ENCODE measurements around the gene CUBN.

CUBN gene

DNA sequence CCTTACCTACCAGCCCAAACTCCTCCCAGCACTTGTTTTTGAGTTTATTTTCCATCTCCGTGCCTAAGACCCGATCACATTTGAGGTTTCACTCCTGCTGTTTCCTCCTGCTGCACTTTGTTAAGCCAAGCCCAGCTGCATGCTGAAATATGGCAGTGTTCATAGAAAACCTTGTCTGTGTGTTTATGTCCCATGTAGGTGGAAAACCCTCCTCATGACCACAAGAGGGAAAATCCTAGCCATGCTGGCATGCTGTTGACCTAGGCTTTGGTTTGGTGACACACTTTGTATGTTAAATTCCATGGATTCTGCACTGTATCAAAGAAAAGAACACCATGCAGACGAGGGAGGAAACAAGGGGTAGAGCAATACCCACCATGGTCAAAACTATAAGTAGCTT is 154.4 kb downstream of the CUBN start:
- no peak for DNase-seq

GRCh38 chr10:16968416-16969041 is 161.1 kb downstream of the CUBN start:
- DNase-seq: no peak

DNA sequence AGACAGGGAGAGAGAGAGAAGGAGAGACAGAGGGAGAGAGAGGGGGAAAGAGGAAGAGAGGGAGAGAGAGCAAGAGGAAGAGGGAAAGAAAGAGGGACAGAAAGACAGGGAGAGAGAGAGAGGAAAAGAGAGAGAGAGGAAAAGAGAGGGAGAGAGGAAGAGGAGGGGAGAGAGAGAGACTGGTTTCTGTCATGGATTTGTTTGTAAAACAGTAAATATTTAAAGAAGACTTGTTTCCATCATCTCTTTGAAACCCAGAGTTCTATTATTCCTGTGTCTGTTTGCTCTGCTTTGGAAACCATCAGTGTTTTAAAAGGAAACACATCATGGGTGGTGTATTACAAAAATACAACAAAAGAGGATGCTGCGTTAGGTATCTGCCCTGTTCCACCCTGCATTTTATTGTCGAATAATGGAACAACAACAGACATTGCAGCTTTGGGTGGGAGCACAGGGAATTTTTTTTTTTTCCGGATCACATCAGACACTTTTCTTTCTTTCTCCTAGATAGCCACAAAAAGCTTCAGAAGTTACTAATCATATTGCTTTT is 161.7 kb downstream of the CUBN start:
- DNase-seq: no peak

- no peak for DNase-seq
Observed at GRCh38 chr10:16966991-16967865, 162.4 kb downstream of the CUBN start.

DNA sequence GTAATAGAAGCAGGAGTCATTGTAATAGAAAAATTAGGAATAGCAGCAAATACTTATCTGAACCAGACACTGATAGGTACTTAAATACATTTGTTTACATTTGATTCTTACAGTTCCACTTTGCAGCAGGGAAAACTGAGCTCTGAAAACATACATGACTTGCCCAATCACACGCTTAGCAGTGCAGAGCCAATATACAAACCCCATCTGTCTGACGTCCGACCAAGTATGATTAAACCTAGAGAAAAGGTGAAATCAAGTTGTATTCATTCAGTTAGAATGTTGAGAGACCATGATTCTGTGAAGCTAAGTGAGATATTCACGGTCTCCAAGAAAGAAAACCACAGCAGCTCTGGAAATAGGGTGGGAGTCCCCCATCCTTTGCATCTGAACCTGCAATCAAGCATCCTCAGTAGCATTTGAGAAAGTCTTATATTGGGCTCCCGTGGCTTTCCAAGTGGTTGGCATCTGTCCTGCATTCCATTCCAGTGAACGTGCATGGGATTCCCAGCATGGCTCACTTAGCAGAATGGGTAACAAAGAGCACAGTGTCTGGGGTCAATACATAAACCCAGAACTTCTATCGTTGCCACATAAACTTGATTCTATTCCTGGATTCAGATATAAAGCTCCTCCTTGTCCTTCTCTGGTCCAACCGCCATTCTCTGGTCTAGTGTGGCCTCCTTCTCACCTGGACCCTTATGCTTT is 163.7 kb downstream of the CUBN start:
- no peak for DNase-seq

- no peak for DNase-seq
Observed at GRCh38 chr10:16965344-16965616, 164.3 kb downstream of the CUBN start.

- no peak for DNase-seq
Observed at GRCh38 chr10:16964576-16965343, 164.9 kb downstream of the CUBN start.

GRCh38 chr10:16960551-16960950 is 169.1 kb downstream of the CUBN start:
- DNase-seq: no peak

DNA sequence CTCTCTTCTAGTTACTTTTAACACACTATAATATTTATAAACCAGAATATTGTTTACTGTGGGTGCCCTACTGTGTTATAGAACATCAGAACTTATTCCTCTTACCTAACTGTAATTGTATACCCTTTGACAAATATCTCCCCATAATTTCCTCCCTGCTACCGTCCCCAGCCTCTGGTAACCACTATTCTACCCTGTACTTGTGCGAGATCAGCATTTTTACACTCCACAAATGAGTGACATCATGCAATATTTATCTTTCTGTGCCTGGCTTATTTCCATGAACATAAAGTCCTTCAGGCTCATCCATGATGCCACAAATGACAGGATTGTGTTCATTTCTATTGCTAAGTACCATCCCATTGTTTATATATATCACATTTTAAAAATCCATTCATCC is 172.6 kb downstream of the CUBN start:
- no peak for DNase-seq

DNA sequence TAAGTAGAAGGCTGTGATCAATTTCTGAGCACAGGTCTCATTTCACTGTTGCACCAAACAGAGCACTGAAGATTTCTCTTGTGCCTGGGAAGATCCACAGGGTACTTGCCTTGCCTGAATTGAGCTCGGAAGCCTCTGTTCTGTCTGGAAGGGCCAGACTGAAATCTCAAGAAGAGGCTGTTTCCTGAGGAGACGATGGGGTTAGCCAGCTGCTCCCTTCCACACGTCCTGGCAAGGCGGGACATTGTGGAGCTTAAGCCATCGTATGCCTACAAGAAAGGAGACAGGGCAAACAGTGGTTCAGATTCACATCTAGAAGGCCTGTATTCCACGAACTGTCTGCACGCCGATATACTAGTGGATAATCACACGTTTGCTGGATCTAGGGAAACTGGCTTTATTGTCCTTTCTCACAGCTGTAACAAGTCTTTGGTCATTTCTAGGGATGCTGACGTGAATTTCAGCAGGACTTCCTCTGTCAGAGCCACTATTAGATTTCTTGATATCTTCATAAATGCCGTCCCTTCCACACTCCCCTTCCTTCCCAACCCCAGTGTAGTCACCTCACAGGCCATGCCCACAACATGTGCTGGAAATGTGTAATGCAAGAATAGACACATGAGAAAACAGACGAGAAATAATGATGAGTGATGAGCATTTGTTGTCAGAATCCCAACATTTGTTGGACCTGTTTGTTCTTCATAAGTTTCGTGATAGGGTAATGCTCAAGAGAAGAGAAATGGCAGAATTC is 175.2 kb downstream of the CUBN start:
- no peak for DNase-seq

- no peak for DNase-seq
Observed at GRCh38 chr10:16953270-16953669, 176.3 kb downstream of the CUBN start.

DNA sequence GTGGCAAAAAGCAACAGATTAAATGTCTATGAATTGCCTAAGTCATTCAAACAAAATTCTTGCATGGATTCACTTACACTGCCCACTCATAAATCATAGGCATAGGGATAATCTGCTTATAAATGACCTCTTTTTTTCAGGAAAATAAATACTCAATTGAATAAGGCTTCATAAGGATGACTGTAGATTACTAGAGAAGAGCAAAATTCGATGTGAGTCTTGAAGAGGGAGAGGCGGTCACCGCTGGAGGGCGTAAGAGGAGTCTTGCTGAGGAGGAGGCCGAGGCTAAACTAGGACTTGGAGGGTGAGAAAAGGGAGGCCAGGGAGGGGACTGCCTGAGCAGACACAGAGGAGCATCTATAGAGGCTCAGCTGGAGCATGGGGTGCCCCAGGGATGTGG is 177.0 kb downstream of the CUBN start:
- no peak for DNase-seq

DNA sequence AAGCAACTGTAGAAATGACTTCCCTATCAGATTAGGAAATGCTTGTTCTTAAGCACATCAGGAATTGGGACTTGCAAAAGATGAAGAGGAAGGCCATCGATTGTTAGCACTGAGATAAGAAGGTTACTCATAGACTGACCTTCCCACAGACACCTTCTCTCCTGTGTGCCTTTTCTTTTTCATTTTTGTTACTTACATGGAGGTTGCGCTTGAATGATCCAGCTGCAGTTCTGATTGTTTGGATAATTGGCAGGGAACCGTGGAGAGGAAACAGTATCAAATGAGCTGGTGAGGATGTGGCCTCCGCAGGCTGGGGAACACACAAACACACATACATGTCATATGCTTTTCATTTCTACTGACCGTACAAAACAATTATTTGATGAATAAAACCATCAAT is 177.5 kb downstream of the CUBN start:
- DNase-seq: no peak

DNA sequence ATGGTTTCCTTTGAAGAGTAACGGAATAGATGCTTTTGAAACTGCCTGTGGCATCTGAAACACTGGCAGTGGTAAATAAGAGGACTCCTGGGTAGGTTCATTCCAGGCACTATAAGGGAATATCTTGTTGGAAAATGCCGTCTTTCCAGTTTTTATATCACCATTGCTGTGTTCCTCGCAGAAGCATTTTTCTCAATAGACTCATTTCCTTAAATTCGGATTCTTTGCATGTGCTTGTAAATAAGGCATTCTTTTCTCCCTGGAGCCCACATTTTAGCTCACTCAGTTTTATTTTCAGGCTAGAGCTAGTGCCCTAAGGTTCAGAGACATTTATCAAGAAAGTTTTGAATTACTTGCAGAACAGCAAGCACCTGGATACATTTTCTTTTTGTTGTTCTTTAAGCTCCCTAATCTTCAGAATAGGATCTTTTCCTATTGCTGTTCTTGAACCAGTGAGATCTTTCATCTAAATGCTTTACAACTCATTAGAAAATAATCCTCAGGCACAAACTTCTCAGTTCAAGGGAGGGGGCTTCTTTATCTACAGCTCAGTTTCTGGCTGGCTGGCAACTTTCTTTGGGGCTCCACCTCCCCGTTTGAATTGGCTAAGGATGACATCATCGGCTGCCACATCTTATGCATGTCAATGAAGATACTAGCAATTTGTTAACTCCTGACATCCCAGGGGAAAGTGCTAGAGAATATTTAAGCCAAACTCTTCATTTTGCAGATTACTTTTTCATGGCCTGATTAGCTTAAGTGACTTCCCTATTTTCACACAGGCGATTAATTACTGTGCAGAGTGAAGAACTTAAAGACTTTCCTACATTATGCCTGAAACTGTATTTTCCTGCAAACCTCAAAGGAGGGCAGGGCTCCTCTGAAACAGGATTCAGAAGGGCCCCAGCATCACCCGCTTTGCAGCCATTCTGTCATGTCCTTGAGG is 178.7 kb downstream of the CUBN start:
- DNase-seq: no peak

DNA sequence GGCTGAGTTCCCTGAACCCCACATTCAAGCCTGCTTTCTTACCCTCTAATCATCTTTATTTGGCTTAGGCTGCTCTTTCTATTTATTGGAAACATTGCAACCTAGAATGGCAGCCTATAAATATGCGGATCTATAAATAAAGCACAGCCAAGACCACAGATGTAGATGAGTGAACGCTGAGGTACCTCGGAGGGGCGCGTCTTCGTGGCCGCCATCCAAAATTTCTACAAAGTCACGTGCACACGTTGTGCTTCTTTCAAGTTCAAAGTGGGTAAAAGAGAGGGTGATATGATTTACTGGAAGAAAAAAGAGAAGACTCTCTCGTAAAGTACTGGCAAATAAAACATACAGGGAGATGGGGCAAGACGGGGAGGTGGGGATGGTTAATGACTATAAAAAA is 179.8 kb downstream of the CUBN start:
- no peak for DNase-seq

- DNase-seq: peak; percentile 40
Observed at GRCh38 chr10:16948361-16948760, 181.2 kb downstream of the CUBN start.

DNA sequence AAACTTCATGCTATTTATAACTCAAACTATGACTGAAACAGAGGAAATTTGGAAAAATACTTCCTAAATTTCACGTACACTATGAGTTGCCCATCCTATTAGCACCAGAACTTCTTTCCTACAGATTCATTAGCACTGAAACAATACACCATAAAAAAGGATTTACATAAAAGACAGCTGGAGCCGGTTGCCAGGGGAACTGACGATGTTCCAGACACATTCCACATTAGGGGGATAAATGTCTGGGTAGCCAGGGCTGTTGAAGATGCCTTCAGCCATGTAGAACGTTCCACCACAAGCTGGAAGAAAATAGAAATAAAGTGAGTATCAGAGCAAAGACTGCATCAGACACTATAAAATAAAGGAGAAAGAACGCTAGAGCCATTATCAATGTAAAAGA is 182.5 kb downstream of the CUBN start:
- no peak for DNase-seq

DNA sequence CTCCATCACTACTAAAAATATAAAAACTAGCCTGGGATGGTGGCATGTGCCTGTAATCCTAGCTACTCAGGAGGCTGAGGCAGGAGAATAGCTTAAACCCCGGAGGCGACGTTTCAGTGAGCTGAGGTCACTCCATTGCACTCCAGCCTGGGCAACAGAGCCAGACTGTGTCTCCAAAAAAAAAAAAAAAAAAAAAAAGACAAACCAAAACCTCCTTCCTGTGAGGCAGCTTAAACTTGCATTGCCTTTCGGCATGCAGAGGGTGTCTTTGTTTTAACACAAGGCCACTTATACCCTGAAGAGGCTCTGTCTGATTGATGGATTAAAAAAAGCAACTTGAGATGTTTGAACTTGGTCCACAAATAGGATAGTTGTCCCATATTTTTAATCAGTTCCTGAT is 184.0 kb downstream of the CUBN start:
- DNase-seq: no peak

- DNase-seq: no peak
Observed at GRCh38 chr10:16944986-16945385, 184.6 kb downstream of the CUBN start.

GRCh38 chr10:16944402-16944801 is 185.2 kb downstream of the CUBN start:
- no peak for DNase-seq
